Measurements from ENCODE around the gene LRBA.
"Not testable (repeated sequence)": the region's sequence is repeated elsewhere in the genome, so short reads cannot be mapped to it uniquely, and the experiment has no call there.

Gene LRBA

GRCh38 chr4:150387981-150388380 lies 627.1 kb downstream of the LRBA start:
- no peak for TF ChIP-seq CTCF (IDR thresholded peaks at IDR 0.05; ENCODE audit: low read depth, low read length, missing control alignments)
- in situ Hi-C loops (cut with HindIII; ENCODE audit: low sequenced_read_pairs) = no loop called here
- H3K4me3 ChIP-seq (ENCODE audit: low read depth, low read length) = no peak overlapping the region
- no peak for DNase-seq (ENCODE audit: low read depth)

- DNase-seq (ENCODE audit: low read depth); in situ Hi-C loops (cut with HindIII; ENCODE audit: low sequenced_read_pairs); H3K4me3 ChIP-seq (ENCODE audit: low read depth, low read length): not testable (repeated sequence)
These were observed 628.7 kb downstream of the LRBA start for GRCh38 chr4:150386415-150386814.

- no peak for TF ChIP-seq CTCF (IDR thresholded peaks at IDR 0.05; ENCODE audit: low read depth, low read length, missing control alignments)
- no peak overlapping the region for H3K4me3 ChIP-seq (ENCODE audit: low read depth, low read length)
These were observed 629.5 kb downstream of the LRBA start for GRCh38 chr4:150385606-150386005.

GRCh38 chr4:150384249-150384648 lies 630.8 kb downstream of the LRBA start:
- no peak overlapping the region for H3K4me3 ChIP-seq (ENCODE audit: low read depth, low read length)
- TF ChIP-seq CTCF (IDR thresholded peaks at IDR 0.05; ENCODE audit: low read depth, low read length, missing control alignments) = no peak
- DNase-seq (ENCODE audit: low read depth) = no peak
- in situ Hi-C loops (cut with HindIII; ENCODE audit: low sequenced_read_pairs) = no loop called here

More at GRCh38 chr4:150385606-150386005, 629.5 kb downstream of the LRBA start:
- peak; percentile 91 for DNase-seq (ENCODE audit: low read depth)
- in situ Hi-C loops (cut with HindIII; ENCODE audit: low sequenced_read_pairs) = no loop called here

- H3K4me3 ChIP-seq (ENCODE audit: low read depth, low read length) = no peak overlapping the region
- TF ChIP-seq CTCF (IDR thresholded peaks at IDR 0.05; ENCODE audit: low read depth, low read length, missing control alignments) = no peak
- no peak for DNase-seq (ENCODE audit: low read depth)
- in situ Hi-C loops (cut with HindIII; ENCODE audit: low sequenced_read_pairs) = no loop called here
These were observed 633.1 kb downstream of the LRBA start for GRCh38 chr4:150382028-150382427.

GRCh38 chr4:150381609-150382008 lies 633.5 kb downstream of the LRBA start:
- no peak for DNase-seq (ENCODE audit: low read depth)
- in situ Hi-C loops (cut with HindIII; ENCODE audit: low sequenced_read_pairs) = no loop called here
- no peak for TF ChIP-seq CTCF (IDR thresholded peaks at IDR 0.05; ENCODE audit: low read depth, low read length, missing control alignments)
- no peak overlapping the region for H3K4me3 ChIP-seq (ENCODE audit: low read depth, low read length)

GRCh38 chr4:150381036-150381435 lies 634.0 kb downstream of the LRBA start:
- TF ChIP-seq CTCF (IDR thresholded peaks at IDR 0.05; ENCODE audit: low read depth, low read length, missing control alignments) = no peak
- in situ Hi-C loops (cut with HindIII; ENCODE audit: low sequenced_read_pairs) = no loop called here
- no peak overlapping the region for H3K4me3 ChIP-seq (ENCODE audit: low read depth, low read length)
- DNase-seq (ENCODE audit: low read depth) = no peak

All from astrocyte of the cerebellum (primary cell).